ENCODE measurements around the gene GFOD1.

DNA sequence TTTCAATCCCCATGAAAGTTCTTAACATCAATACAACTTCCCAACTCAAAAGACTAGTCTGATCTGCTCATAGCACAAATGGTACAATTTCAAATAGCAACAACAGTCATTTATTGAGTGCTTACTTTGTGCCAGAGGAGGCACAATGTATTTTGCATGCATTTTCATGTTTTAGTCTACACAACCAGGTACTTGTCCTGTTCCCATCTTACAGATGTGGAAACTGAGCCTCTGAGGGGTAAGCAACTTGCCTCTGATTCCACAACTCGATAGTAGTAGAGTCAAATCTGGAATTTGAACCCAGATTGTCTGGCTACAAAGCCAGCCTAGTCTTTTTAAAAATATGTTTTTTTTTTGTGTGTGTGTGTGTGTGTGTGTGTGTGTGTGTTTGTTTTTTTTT, 113.5 kb downstream of the GFOD1 start:
- TF ChIP-seq EZH2 (IDR thresholded peaks at IDR 0.05; ENCODE audit: borderline replicate concordance, control insufficient read depth, low read depth, low read length) (no peak), SIN3A (IDR thresholded peaks at IDR 0.05; ENCODE audit: low read depth, low read length) (no peak), FOS (IDR thresholded peaks at IDR 0.05; ENCODE audit: borderline replicate concordance, extremely low read depth, insufficient read length) (no peak)

Data from GM12878 (cell line).